ENCODE results near the gene IMPG1. TPM values are rescaled to one million over a fixed set of nuclear protein-coding genes. Genes with fewer than 3 reads are reported as not detected.

Gene IMPG1
- total RNA-seq, 4 donors from 2014 or later: 0.42 to 0.54 TPM; not detected in 2

DNA sequence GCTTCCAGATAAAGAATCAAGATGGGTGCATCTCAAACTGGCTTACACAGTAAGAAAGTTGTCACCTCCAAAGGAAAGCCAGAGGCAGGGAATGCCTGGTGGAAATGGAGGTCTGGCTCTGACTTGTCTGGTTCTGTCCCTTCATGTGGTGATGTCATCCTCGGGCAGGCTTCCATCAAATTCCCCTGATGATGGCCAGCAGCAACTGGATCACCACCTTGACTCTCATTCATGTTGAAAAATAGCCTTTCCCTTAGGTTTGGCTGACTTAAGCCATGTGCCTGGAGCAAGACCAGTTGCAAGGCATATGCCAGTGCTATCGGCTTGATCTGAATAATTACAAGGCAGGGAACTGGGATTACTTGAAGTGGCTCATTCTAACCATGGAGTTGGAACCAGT lies 28.8 kb downstream of the IMPG1 start:
- Histone ChIP-seq H3K9me3 (no peaks in the 10 kb centered on the region), H3K36me3 (no peaks in the 10 kb centered on the region), H3K27ac (no peak overlapping the region), H3K4me1 (no peaks in the 10 kb centered on the region), H3K4me3 (no peak overlapping the region), H3K27me3 (no peaks in the 10 kb centered on the region)
- ATAC-seq: no peak
- WGBS, 2 donors (ENCODE audit: low coverage in 1 of 2): 88% methylated on average over 1 of the region's 2 CpGs; no CpG with 5 or more reads in 1 of the 2 donors
- TF ChIP-seq POLR2AphosphoS5 (IDR thresholded peaks at IDR 0.05): no peak
- TF ChIP-seq POLR2A (IDR thresholded peaks at IDR 0.05): no peak
- TF ChIP-seq, protein P1, sequence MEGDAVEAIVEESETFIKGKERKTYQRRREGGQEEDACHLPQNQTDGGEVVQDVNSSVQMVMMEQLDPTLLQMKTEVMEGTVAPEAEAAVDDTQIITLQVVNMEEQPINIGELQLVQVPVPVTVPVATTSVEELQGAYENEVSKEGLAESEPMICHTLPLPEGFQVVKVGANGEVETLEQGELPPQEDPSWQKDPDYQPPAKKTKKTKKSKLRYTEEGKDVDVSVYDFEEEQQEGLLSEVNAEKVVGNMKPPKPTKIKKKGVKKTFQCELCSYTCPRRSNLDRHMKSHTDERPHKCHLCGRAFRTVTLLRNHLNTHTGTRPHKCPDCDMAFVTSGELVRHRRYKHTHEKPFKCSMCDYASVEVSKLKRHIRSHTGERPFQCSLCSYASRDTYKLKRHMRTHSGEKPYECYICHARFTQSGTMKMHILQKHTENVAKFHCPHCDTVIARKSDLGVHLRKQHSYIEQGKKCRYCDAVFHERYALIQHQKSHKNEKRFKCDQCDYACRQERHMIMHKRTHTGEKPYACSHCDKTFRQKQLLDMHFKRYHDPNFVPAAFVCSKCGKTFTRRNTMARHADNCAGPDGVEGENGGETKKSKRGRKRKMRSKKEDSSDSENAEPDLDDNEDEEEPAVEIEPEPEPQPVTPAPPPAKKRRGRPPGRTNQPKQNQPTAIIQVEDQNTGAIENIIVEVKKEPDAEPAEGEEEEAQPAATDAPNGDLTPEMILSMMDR (IDR thresholded peaks at IDR 0.05): no peak
- no peak for TF ChIP-seq EP300 (IDR thresholded peaks at IDR 0.05)

DNA sequence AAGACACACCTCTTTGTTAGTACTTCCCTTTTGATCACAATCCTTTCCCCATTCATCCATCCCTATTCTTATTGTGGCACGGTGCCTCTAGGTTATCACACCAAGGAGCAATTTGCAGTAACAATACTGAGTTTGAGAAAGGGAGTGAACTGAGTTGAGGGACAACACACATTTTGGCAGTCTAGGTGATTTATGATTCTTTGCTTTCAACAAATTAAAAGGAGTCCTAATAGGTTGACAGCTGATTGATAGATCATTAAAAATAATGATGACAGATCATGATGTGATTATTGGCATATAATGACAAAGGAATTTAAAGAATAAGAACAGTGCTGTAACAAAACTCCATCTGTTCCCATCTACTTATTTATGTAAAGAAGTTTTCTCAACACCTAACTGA lies 36.7 kb downstream of the IMPG1 start:
- Histone ChIP-seq H3K9me3 (no peaks in the 10 kb centered on the region), H3K27me3 (no peaks in the 10 kb centered on the region), H3K36me3 (no peaks in the 10 kb centered on the region), H3K4me3 (no peak overlapping the region), H3K27ac (no peak overlapping the region), H3K4me1 (no peaks in the 10 kb centered on the region)
- WGBS, 2 donors (ENCODE audit: low coverage in 1 of 2): 0 to 75% methylated on average over 1 of the region's 1 CpG
- no peak for ATAC-seq
- TF ChIP-seq EP300 (IDR thresholded peaks at IDR 0.05) (no peak), POLR2A (IDR thresholded peaks at IDR 0.05) (no peak), POLR2AphosphoS5 (IDR thresholded peaks at IDR 0.05) (no peak)
- TF ChIP-seq, protein P1 (IDR thresholded peaks at IDR 0.05): no peak

DNA sequence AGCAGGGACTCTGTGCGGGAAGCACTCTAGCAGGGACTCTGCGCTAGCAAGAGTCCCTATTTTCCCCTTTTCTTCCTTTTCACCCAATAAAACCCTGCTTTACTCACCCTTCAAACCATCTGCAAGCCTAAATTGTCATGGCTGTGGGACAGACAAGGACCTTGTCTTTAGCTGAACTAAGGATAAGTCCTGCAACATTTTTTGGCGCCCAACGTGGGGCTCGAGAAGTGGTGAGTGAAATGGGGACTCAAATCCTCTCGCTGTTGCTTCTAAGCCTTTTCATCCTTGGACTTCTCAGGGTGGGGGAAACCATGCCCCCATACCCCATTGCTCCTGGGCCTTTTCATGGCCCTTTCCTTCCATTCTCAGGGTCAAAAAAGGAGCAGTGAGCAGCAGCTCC lies 46.4 kb downstream of the IMPG1 start:
- H3K27me3 ChIP-seq: no peaks in the 10 kb centered on the region
- H3K4me1 ChIP-seq: no peaks in the 10 kb centered on the region
- no peak overlapping the region for H3K4me3 ChIP-seq
- WGBS, 2 donors (ENCODE audit: low coverage in 1 of 2): 78 to 96% methylated on average over 4 of the region's 6 CpGs
- H3K9me3 ChIP-seq: peaks cover 0 to 57% (median 0%) of the 10 kb centered on the region in 3 donors
- H3K36me3 ChIP-seq: no peaks in the 10 kb centered on the region
- no peak overlapping the region for H3K27ac ChIP-seq
- TF ChIP-seq EP300 (IDR thresholded peaks at IDR 0.05): no peak
- TF ChIP-seq POLR2AphosphoS5 (IDR thresholded peaks at IDR 0.05): no peak
- TF ChIP-seq, protein P1 (IDR thresholded peaks at IDR 0.05): no peak
- no peak for TF ChIP-seq POLR2A (IDR thresholded peaks at IDR 0.05)
- ATAC-seq: no peak

DNA sequence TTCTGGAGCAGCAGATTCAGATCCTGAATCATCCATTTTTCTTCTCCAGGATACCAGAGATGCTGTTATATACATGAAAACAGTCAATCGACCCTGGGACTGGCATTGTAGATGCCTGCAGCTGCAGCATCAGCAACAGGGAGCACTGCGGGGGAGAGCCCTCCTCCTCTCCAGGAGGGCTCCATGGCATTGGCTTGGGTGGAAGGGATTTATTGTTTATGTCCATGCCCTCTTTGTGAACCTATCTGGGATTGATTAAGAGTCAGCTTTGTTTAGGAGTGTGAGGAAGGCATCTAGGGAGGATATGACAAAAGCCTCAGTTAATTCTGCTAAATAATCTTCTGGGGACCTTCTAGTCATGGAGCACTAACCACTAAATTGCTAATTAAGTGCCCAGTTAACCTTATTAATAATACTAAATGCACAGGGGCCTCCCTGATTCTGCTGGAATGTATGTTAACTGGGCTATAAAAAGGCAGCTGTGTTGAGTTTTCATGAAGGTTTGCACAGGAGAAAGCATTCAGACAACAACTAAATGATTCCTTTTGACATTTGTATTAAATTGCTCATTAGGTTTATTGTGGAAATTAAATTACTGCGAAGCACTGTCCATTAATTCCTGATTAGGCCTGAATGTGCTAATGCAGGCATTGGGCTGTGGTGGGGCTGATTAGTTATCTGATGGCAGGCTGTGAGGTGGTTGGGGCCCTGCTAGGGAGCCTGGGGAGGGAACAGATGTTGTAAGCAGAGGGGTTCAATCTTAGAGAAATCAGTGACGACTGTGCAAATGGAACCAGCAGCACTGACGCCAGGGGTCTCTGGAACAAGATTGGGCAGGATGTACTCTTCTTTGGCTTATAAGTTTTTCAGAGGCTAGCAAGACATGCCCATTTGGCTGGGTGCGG lies 57.6 kb downstream of the IMPG1 start:
- TF ChIP-seq POLR2A (IDR thresholded peaks at IDR 0.05) (no peak), EP300 (IDR thresholded peaks at IDR 0.05) (no peak)
- ATAC-seq: no peak
- H3K4me3 ChIP-seq: no peak overlapping the region
- H3K27ac ChIP-seq: no peak overlapping the region
- H3K4me1 ChIP-seq: no peaks in the 10 kb centered on the region
- H3K27me3 ChIP-seq: no peaks in the 10 kb centered on the region
- no peaks in the 10 kb centered on the region for H3K9me3 ChIP-seq
- 73 to 74% methylated on average over 4 of the region's 6 CpGs for WGBS, 2 donors (ENCODE audit: low coverage in 1 of 2)
- no peaks in the 10 kb centered on the region for H3K36me3 ChIP-seq

DNA sequence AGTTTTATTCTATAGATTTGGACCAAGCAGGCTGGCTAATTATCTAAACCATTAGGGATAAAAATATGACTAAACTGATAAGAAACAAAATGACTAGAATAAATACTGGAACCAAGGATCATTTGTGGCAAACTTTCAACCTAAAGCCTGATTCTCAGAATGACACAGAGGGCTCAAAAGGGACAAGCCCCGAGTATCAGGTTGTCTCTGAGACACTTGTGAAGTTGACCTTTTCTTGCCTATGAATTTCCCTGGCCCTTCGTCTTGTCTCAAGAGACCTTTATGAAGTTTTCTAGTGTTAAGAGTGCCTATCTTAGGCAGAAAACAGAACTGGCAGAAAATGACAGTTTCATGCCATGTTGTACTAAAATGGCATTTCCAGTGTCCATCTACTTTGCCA lies 68.3 kb downstream of the IMPG1 start:
- Histone ChIP-seq H3K36me3 (no peaks in the 10 kb centered on the region), H3K27ac (no peak overlapping the region), H3K4me1 (no peaks in the 10 kb centered on the region), H3K9me3 (no peaks in the 10 kb centered on the region), H3K4me3 (no peak overlapping the region), H3K27me3 (no peaks in the 10 kb centered on the region)
- ATAC-seq: no peak
- TF ChIP-seq, protein P1 (IDR thresholded peaks at IDR 0.05): no peak
- TF ChIP-seq POLR2AphosphoS5 (IDR thresholded peaks at IDR 0.05) (no peak), EP300 (IDR thresholded peaks at IDR 0.05) (no peak), POLR2A (IDR thresholded peaks at IDR 0.05) (no peak)
- 79 to 100% methylated on average over 1 to 2 of the region's 2 CpGs for WGBS, 2 donors (ENCODE audit: low coverage in 1 of 2)

Measured in gastroesophageal sphincter (tissue), 4 donors.